GM12878 (cell line): Measurements from ENCODE around the gene TADA1.

Experiments used
- ATF7 ChIP-seq: fragments of 450-650 bp; IDR thresholded peaks from 2 replicates; pipeline ENCODE4 v1.6.1; 2016; ENCODE audit warnings: low read depth, mild to moderate bottlenecking
- BHLHE40 ChIP-seq, 2 experiments: fragments of 450-650 bp in 1 of 2; IDR thresholded peaks; 2 replicates each; pipeline ENCODE4 v1.6.1; 2011 to 2017; ENCODE audit warnings: low read depth in 2 of 2, borderline replicate concordance in 1 of 2, improper control_type of control experiment in 1 of 2, low read length in 1 of 2, mild to moderate bottlenecking in 1 of 2
- CREM ChIP-seq: IDR thresholded peaks from 2 replicates; pipeline ENCODE4 v1.6.1; 2014; ENCODE audit warnings: antibody characterized with exemption, low read depth
- EZH2 ChIP-seq: IDR thresholded peaks from 2 replicates; pipeline ENCODE4 v1.6.1; 2012; ENCODE audit warnings: low read depth, mild to moderate bottlenecking, control low read depth, inconsistent platforms, low read length, borderline replicate concordance; ENCODE audit not compliant: control insufficient read depth
- POLR2AphosphoS5 ChIP-seq: IDR thresholded peaks from 2 replicates; pipeline ENCODE4 v1.6.1; 2011; ENCODE audit warnings: mild to moderate bottlenecking, low read length, inconsistent platforms
- RCOR1 ChIP-seq: conservative IDR thresholded peaks from 2 replicates; pipeline ENCODE4 v1.6.1; 2012; ENCODE audit warnings: low read depth, low read length, improper control_type of control experiment
- SPI1 ChIP-seq: IDR thresholded peaks from 2 replicates; pipeline ENCODE4 v1.6.1; 2011; ENCODE audit warnings: low read depth, mild to moderate bottlenecking, low read length, moderate library complexity, borderline replicate concordance; ENCODE audit not compliant: insufficient read depth

DNA sequence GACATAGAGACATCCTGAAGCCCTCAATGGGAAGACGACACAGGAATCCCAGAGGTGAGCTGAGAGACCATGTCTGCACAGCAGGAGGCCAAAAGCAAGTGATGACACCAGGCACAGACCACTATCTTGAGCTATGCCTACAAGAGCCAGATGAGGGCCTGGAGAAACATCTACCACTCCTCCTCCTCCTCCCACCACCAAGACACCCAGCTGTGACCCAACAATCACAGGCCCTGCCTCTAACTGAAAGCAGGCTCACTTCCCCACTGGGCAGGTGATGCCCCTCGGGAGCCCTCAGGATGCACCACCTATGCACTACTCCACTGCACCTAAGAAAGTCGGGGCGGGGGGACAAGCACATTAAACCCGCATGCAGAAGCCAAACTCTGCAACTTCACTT is 16.5 kb downstream of the TADA1 start:
- TF ChIP-seq BHLHE40 (IDR thresholded peaks at IDR 0.05; ENCODE audit: borderline replicate concordance in 1 of 2, low read depth in 2 of 2, low read length in 1 of 2), result no peak
- TF ChIP-seq EZH2, result no peak
- peak; percentile 11; the same call in 1 of the 2 replicates for TF ChIP-seq SPI1
- TF ChIP-seq POLR2AphosphoS5, result no peak
- no peak for TF ChIP-seq CREM
- no peak for TF ChIP-seq RCOR1
- TF ChIP-seq ATF7, result no peak
